ENCODE measurements around the gene EPHB1. TPM values are rescaled to one million over a fixed set of nuclear protein-coding genes. Genes with fewer than 3 reads are reported as not detected.

The EPHB1 gene
- total RNA-seq, 4 donors from 2014 or later, result 0.74 to 2.2 (median 1.1) TPM

DNA sequence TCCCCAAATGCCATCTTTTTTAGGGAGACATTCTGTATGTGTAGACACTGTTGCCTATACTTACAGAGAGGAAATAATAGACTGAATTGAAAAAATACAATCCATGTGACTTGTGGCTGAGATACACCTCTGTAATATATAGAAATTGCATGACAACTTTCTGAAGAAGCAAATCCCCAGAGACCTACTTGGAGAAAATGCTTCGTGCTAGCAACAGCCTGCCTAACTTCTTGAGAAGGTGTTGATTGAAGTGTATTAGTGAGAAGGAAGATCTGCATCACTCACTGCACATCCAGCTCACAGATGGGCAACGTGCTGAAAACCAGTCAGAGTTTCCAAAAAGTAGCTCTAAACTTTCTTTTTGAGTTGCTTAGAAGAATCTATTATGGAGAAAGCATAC, 404.1 kb downstream of the EPHB1 start:
- DNase-seq (ENCODE audit: low spot score), result no peak
- TF ChIP-seq, protein P1, sequence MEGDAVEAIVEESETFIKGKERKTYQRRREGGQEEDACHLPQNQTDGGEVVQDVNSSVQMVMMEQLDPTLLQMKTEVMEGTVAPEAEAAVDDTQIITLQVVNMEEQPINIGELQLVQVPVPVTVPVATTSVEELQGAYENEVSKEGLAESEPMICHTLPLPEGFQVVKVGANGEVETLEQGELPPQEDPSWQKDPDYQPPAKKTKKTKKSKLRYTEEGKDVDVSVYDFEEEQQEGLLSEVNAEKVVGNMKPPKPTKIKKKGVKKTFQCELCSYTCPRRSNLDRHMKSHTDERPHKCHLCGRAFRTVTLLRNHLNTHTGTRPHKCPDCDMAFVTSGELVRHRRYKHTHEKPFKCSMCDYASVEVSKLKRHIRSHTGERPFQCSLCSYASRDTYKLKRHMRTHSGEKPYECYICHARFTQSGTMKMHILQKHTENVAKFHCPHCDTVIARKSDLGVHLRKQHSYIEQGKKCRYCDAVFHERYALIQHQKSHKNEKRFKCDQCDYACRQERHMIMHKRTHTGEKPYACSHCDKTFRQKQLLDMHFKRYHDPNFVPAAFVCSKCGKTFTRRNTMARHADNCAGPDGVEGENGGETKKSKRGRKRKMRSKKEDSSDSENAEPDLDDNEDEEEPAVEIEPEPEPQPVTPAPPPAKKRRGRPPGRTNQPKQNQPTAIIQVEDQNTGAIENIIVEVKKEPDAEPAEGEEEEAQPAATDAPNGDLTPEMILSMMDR (IDR thresholded peaks at IDR 0.05), result no peak
- no peak for ATAC-seq (ENCODE audit: low FRiP score)

DNA sequence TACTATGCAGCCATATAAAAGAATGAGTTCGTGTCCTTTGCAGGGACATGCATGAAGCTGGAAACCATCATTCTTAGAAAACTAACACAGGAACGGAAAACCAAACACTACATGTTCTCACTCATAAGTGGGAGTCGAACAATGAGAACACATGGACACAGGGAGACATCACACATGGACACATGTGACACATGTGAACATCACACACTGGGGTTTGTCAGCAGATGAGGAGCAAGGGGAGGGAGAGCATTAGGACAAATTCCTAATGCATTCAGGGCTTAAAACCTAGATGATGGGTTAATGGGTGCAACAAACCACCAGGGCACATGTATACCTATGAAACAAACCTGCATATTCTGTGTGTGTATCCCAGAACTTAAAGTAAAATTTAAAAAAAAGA, 408.0 kb downstream of the EPHB1 start:
- TF ChIP-seq, protein P1 (IDR thresholded peaks at IDR 0.05), result no peak
- DNase-seq (ENCODE audit: low spot score) (no peak), ATAC-seq (ENCODE audit: low FRiP score) (no peak)

DNA sequence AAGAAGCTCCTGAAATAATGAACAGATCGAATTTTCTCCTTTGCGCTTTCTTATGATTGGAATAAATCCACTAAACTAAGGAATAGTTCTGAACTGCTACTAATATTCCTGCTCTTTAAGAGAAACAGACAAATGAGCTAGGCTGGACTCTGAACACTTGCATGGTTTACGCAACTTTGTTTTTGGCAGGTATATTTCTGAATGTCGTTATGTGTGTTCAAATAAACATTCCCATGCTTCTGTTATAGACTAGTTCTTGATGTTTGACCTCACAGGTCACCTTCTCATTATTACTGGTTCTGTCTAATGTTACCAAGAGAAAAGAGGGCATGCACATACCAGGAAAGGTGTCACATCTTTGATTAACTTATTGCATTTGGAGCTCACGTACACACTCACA, 418.2 kb downstream of the EPHB1 start:
- TF ChIP-seq, protein P1 (IDR thresholded peaks at IDR 0.05), result no peak
- DNase-seq (ENCODE audit: low spot score) (no peak), ATAC-seq (ENCODE audit: low FRiP score) (no peak)

DNA sequence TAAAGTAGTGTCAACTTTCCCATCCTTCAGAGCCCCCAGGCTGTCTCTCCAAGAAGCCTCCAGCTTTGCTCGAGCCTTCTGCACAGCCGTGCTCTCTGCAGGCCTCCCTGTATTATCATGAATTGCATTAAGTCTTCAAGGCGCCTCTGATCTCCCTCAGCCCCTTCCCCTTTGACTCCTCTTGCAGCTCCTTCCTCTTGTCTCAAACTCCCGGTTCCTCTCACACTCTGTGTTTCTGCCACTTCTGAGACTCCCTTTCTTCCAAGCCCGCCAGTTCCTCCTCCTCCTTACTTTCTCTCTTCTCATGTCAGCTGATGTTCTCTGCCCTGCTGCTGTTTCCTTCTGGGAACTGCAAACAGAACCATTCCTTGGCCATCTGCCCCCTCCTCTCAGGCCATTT, 418.8 kb downstream of the EPHB1 start:
- no peak for ATAC-seq (ENCODE audit: low FRiP score)
- TF ChIP-seq, protein P1 (IDR thresholded peaks at IDR 0.05), result no peak

DNA sequence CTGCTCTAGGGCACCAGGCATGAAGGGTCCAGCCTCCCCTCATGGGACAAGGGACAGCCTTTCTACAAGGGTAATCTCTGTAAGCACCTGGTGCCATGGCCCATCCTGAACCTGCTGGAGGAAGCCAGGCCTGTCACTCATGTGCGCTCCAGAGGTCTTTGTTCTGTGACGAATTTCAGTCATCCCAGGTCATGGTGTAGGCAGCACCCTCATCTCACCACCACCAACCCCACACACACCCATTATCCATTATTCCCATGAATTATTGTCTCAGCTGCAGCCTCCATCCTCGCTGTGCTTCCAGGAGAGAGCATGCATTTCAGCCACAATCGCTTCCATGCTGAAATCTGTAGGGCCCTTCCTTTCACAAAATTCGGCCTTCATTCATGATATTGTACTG, 419.3 kb downstream of the EPHB1 start:
- TF ChIP-seq, protein P1 (IDR thresholded peaks at IDR 0.05), result no peak
- DNase-seq (ENCODE audit: low spot score) (no peak), ATAC-seq (ENCODE audit: low FRiP score) (no peak)

More for the DNA sequence above, 418.8 kb downstream of the EPHB1 start:
- no peak for DNase-seq (ENCODE audit: low spot score)

DNA sequence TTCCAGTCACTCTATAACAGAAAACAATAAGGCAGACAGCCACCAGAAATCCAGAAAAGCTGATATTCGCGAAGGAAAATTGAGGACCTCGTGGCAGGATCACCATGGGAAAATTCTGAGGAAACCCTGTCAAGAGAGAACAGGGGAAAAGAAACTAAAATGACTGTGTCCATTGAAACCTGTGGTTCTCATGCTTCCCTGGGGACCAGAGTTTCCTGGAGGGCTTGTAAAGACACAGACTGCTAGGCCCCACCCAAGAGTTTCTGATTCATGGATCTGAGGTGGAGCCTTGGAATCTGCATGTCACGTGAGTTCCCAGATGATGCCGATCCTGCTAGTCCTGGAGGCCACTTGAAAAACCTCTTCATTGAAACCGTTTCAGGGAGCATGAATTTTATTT, 420.5 kb downstream of the EPHB1 start:
- TF ChIP-seq, protein P1 (IDR thresholded peaks at IDR 0.05), result no peak
- DNase-seq (ENCODE audit: low spot score), result no peak
- no peak for ATAC-seq (ENCODE audit: low FRiP score)

DNA sequence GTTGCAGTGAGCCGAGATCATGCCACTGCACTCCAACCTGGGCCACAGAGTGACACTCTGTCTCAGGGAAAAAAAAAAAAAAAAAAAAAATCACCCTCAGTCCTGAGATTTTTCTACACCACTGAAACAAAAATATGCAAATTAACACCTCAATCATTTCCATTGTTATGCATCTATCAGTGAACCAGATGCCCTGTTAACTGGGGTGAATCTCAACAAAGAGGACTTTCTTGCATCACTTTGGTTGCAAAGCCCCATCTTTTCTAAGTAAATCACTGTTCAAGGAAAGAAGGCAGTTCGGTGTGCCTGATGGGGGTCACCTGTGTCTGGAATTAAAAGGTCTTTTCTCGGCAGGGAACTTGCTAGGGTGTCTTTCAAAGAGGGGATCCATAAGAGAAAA, 421.6 kb downstream of the EPHB1 start:
- ATAC-seq (ENCODE audit: low FRiP score), result no peak
- no peak for DNase-seq (ENCODE audit: low spot score)
- TF ChIP-seq, protein P1 (IDR thresholded peaks at IDR 0.05), result no peak

Data from omental fat pad (tissue), 4 donors.